ENCODE results near the gene REEP3. TPM values are rescaled to one million over a fixed set of nuclear protein-coding genes. Genes with fewer than 3 reads are reported as not detected.

Gene REEP3
- total RNA-seq, 1 donor from 2014 or later = 70.5 TPM

DNA sequence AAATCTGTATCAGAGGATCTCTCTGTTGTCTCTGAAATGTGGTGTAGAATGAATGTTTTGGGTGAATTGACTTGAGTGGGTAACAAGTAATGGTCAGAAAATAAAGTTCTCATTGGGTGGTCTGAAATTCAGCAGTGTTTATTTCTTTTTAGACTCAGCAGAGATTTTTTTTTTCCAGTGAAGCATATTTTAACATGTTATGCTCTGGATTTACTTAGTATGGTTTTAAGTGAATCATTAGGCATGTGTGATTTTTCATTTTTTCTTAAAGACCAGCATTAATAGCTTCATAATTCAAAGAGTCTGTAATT is 63.5 kb downstream of the REEP3 start:
- DNase-seq (ENCODE audit: extremely low read depth, low read depth, low spot score) = no peak

DNA sequence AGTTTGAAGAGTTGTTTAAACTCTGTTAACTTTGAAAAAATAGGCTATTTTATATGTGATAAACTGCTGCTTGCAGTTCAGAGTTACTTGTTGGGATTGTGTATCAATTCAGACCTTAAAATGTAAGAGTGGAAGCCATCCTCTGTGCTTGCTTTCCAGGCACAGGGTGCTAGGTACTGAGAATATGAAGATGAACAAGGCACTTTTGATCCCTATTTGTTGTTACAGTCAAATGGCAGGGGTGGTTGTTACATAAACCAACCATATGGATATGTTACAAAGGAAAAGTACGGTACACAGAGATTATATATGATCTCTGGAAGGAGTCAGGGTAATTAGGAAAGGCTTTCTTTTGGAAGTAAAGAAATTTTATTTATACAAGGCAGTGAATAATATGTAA is 63.8 kb downstream of the REEP3 start:
- DNase-seq (ENCODE audit: extremely low read depth, low read depth, low spot score) = no peak

GRCh38 chr10:63586043-63586442 is 64.8 kb downstream of the REEP3 start:
- no peak for DNase-seq (ENCODE audit: extremely low read depth, low read depth, low spot score)

GRCh38 chr10:63587191-63587590 is 66.0 kb downstream of the REEP3 start:
- DNase-seq (ENCODE audit: extremely low read depth, low read depth, low spot score) = no peak

DNA sequence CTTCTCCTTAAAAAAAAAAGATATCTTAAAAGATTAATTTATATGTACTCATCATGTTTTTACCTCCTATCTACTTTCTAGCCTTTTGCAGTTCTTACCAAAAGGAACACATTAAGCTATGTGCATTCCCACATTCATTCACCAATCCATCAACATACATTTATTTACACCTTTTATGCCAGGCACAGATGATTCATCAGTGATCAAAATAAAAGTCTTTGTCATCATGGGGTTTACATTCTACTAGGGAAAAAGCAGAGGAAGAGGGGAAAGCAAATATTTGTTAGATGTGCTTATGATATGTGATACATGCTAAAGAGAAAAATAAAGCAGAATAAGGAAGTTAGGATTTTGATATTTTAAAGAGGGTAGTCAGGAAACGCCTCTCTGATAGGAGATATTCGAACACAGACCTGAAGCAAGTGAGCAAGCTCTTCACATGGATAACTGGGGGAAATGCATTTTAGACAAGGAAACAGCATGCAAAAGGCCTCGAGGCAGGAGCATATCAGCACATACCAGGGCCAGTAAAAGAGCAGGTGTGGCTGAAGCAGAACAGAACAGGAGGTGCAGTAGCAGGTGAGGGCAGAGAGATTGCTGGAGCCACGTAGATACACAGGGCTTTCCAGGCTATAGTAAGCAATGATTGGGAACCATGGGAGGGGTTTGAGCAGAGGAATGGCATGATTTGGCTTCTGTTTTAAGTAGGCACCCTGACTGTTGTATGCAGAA is 67.4 kb downstream of the REEP3 start:
- DNase-seq (ENCODE audit: extremely low read depth, low read depth, low spot score) = no peak

DNA sequence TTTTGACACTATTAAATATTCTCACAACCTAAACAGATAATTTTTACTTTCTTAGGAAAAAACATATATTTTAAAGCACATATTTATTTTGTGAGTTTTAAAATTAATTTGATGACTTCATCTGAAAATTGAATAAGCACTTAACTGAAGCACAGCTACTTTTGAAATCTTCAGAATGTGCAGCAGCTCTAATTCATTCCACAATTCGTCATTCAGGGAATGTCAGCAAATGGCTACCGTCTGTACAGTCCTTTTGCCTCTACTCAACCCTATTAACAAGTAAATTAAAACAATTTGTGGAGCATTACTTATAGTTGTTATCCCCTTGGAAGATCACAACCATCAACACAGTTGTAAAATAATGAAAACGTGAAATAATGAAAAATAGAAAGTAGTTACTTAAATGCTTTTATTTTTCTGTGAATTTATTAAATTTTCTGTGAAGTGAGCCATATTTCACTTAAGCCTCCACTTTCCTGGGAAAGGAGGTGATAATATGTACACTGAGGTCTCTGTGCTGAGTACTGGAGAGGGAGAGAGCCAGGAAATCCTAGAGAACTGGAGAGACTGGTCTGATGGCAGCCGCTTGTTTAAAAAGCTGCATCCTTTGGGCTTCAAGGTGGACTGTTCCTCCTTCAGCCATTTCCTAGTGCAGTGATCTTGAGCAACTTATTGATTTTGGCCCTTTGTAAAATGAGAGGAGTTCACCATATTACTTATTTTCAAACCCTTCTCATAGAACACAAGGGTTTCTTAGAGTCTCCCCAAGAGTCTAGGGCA is 70.6 kb downstream of the REEP3 start:
- no peak for DNase-seq (ENCODE audit: extremely low read depth, low read depth, low spot score)

DNA sequence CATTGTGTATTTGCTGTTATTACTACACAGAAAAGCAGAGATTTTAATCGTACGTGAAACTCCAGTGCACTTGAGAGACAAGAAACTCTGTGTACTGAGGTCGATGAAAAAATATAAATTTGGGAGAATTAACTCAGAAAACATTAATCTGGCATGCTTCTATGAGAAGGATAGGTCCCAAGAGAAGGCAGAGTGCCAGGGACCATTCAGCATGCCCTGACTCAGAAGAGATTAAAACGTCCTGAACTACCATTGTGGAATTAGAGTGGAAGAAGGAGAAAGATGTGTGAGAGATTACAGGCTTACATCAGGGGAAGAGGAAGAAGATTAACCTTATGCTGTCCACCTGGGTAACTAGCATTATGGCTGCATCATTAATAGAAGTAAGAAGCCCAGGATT is 72.4 kb downstream of the REEP3 start:
- DNase-seq (ENCODE audit: extremely low read depth, low read depth, low spot score) = no peak

DNA sequence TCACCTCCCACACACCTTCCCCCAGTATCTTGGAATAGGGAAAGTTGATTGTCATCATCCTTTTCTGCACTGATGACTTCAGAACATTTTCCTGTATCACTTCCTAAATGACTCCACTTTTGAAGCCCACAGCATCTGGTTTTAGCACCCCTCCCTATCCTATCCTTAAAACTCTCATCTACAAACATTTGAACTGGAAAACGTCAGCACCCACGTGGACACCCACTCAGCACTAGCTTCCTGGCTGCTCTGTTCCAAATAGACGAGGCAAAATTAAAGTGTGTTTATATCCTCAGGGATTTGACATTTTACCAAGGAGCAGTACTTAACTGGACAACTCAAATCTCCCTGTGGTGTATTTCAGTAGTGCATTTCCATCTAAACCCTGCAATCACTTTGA is 73.9 kb downstream of the REEP3 start:
- DNase-seq (ENCODE audit: extremely low read depth, low read depth, low spot score) = no peak

DNA sequence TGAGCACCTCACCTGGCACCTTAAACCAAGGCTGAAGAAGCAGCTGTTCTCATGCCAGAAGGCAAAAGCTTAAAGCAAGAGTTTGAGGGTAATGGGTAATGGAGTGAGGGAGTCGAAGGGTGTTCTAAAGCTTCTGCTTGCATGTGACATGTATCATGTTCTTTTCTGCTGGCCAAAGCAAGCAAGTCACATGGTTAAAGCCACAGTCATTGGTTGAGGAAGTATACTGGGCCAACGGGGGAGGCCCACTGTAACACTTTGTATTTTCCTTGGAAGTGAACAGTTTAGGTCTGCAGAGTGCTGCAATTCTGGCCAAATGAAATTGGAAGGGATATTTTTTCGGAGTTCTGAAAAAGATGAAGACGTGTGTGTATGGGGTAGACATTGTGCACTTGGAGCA is 75.7 kb downstream of the REEP3 start:
- no peak for DNase-seq (ENCODE audit: extremely low read depth, low read depth, low spot score)

DNA sequence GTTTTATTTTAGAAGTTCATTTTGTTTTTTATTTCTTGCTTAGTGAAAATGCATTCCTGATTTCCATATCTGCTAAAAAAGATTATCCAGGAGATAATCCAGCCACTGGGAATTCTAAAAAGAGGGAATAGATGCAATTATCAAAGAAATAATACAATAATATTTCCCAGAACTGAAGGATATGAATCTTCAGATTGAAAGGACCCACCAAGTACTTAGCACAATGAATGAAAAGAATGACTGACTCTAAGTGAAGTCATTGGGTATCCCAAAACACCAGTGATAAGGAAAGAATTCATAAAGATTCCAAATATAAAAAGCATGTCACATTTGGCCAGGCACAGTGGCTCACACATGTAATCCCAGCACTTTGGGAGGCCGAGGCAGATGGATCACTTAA is 79.3 kb downstream of the REEP3 start:
- no peak for DNase-seq (ENCODE audit: extremely low read depth, low read depth, low spot score)

DNA sequence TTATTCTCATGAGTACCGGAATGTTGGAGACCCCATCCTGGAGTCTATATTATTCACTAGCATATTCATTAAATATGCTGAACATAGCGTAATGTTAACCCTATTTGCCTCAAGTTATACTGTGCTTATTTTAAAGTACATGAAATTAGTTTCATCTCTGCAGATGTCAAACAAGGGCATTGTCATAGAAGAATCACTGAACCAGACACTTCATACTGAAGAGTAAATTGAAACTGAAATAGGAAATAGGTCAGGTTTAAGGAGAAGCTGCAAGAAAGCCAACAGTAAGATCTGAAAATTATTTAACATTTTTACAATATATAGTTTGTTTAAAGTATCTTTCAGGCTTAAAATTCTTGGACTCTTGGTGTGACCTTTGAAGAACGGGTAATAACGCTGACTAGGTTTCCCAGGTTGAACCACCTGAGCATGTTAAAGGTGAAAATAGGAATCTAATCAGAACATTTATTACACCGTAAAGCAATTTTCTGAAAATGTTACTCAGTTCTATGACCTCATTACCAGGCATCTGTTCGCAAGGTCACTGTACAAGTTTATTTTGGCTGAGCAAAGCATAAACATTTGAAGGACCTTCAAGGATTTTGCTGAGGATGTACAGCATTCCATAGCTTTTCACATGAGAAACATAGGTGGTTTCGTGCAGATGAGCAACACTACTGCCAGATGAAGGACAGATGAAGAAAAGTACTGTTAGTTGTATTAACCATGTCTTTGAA is 82.7 kb downstream of the REEP3 start:
- DNase-seq (ENCODE audit: extremely low read depth, low read depth, low spot score) = no peak

DNA sequence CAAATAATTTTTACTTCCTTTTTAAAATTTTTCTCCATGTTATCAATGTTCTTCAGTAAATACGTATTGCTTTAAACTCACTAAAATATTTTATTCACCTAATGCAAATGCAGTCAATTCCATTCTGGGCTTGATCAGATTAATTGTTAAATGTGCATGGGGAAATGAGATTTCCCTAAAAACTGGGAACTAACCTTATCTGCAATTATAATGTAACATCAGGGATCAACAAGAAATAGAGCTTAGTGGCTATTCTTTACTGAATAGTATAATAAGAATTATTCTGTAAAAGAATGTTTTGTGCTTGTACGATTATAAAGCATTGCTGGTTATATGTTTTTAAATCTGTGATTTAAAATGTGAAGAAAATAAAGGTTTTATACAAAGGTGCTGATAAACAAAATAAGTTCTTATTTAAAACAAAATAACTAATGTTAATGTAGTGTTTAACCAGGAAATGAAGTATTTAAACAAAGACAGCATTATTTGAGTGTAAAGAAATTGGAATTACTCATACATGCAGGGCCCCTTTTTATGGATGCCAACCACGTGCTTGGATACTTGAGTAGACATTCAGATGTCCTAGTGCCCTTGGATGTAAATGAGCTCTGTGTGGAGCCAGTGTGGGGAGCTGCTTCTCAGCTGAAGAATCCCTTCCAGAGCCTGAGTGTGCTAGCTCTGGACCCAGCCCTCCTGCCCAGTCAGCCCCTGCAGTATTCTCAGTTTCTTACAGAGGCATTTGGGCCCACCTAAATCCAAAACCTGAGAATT is 84.2 kb downstream of the REEP3 start:
- DNase-seq (ENCODE audit: extremely low read depth, low read depth, low spot score) = no peak

DNA sequence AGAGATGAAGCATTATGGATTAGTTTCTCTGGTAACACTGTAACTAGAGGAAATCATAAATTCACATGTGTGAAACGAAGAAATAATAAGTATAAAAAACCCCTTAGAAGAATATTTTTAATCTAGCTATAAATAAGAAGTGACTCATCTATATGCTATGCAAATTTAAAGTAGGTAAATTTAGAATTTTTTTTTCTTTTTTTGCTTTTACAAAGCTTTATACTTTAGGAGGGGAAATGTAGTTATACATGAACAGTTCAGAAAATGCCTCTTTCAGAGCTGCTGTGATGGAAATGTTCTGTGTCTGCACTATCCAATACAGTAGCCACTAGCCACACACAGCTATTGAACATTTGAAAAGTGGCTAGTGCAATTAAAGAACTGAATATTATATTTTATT is 87.3 kb downstream of the REEP3 start:
- no peak for DNase-seq (ENCODE audit: extremely low read depth, low read depth, low spot score)

DNA sequence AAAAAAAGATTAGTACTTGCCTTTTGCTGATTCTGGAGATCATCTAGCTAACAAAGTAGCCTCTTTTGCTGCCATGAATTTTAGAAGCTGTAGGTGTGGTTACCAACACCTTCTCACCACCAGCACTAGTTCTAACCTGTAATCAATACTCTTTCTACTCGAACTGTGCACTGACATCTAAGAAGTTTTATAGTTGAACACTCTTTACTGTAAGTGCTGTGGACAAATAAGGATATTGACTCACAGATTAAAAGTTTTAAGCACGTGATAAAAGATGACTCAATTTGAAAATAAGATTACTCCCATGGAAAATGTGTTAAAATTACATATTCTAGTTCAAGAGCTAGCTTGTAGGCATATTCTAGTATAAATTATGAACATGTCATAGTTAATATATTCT is 89.9 kb downstream of the REEP3 start:
- no peak for DNase-seq (ENCODE audit: extremely low read depth, low read depth, low spot score)

- DNase-seq (ENCODE audit: extremely low read depth, low read depth, low spot score) = no peak
These were observed 93.2 kb downstream of the REEP3 start for GRCh38 chr10:63614371-63614891.

DNA sequence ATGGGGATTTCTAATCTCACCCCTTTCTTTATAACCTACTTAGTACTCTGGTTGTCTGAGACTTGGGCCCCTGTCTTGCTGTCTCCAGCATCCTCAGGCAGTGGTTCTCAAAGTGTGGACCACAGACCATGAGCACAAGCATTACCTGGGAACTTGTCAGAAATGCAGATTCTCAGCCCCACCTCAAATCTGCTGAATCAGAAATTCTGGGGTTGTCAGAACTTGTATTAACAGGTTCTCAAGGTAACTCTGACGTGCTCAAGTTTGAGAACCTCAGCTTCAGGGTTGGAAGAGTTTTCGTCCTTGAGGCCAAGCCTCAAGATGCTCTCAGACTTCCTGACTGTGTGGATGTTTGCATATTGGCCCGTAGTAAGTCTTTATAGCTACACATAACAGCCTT is 97.4 kb downstream of the REEP3 start:
- DNase-seq (ENCODE audit: extremely low read depth, low read depth, low spot score) = no peak

- no peak for DNase-seq (ENCODE audit: extremely low read depth, low read depth, low spot score)
These were observed 98.2 kb downstream of the REEP3 start for GRCh38 chr10:63619426-63619825.

DNA sequence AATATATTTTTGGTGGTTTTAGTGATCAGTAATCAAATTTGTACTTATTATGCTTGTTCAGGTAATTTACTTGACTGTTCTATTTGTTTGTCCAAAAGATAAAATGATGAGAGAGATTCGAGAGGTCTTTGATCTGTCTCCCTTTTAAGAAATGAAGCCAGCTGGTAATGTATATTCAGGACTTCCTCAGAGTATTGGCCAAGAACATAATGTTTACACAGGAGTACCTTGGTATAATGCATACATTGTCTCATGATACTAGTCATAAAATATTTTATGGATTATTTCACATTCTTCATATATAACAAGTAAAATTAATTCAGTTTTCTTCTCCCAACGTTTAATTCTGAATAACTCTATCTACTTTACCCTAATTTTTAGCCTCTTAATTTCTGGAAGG is 100.9 kb downstream of the REEP3 start:
- DNase-seq (ENCODE audit: extremely low read depth, low read depth, low spot score) = no peak

DNA sequence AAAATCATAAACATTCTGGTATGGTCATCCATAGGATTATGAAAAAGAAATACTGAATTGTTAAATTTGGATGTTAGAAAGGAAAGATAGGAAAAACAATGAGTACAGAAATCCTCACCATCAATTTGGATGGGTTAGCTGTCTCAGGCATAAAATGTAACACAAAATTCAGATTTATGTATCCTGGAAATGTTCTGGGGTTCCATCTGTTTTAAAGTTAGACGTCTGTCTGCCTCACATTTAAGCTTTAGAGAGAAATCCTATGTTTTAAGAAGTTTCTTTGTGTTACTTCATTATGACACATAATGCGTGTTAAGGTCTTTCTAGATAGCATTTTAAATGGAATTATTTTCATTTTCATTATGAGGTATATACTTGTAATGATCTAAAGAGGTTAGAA is 103.5 kb downstream of the REEP3 start:
- DNase-seq (ENCODE audit: extremely low read depth, low read depth, low spot score) = no peak

GRCh38 chr10:63627396-63627795 is 106.2 kb downstream of the REEP3 start:
- no peak for DNase-seq (ENCODE audit: extremely low read depth, low read depth, low spot score)

GRCh38 chr10:63627881-63628296 is 106.7 kb downstream of the REEP3 start:
- no peak for DNase-seq (ENCODE audit: extremely low read depth, low read depth, low spot score)

Measured in glomerular endothelial cell (primary cell).